GM18907 (cell line): ENCODE data around the gene PDE4D.

Experiments used
- ATAC-seq: cut with Tn5 transposase; IDR thresholded peaks from one replicate; pipeline ENCODE4 v1.9.1; 2021; ENCODE audit warnings: mild to moderate bottlenecking, moderate library complexity; ENCODE audit not compliant: unreplicated experiment

PDE4D gene

DNA sequence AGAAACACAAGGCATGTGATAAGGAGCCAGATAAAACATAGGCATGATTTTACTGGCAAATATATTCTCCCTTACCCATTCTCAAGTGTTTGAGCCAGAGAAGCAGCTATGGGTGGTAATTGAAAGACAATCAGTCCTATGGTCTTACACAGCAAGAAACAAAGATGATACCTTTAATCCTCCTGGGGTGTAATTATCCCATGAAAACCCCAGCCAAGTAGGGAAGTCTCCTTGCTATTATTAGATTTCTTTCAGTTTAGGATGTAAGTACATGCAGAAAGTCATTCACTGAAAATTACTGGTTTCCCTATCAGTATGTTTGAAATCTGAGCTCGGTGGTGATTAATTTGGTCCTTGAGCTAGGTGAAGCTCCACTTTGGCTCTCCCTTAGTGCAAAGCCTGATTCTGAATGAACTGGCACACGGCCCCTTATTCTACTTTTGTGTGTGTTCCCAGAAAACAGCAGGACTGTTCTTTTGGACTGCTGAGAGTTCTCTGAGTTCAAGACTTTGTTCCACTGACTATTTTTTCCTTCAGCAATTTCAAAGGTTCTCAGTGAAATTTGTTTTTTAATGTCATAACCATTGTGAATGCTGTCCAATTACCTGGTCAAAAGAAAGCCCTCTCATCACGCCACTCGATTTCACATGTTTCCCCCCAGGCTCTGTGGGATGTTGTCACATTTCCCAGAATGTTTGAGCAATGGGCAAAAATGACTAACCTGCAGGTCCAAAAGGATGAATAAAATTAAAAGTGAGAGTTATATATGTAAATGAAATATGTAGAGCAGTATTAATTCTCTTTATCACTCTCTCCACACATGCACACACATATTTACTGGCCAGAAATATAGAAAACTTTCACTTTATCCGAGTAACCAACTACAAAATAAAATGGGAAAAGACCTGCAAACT lies 967.6 kb downstream of the PDE4D start:
- no peak for ATAC-seq

DNA sequence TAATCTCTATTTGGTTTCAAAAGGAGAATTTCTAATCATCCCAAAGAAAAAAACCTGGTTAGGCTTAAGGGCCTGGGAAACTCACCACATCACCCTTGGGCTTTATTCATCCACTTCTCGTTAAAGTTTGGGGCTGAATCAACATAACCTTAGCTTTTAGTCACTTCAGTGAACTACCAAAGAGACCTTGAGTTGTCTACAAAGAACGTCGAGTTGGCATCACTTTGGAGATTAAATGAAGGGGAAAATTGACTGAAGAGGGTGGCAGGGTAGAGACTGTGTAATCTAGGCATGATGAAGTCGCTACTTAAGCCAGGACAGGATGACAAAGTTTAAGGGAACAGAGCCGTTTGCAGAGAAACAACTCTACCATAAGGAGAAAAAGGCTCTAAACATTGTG lies 969.2 kb downstream of the PDE4D start:
- no peak for ATAC-seq

DNA sequence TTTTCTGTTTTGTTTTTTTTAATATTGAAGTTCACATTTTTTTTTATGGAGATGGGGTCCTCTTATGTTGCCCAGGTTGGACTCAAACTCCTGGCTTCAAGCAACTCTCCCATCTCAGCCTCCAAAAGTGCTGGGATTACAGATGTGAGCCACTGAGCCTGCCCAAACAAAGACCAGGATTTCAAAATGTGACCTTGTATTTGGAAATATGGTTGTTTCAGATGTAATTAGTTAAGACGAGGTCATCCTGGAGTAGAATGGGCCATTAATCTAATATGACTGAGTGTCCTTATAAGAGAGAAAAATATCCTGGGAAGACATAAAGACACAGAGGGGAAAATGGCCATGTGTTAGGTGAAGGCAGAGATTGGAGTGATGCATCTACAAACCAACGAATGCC lies 970.2 kb downstream of the PDE4D start:
- ATAC-seq = no peak

DNA sequence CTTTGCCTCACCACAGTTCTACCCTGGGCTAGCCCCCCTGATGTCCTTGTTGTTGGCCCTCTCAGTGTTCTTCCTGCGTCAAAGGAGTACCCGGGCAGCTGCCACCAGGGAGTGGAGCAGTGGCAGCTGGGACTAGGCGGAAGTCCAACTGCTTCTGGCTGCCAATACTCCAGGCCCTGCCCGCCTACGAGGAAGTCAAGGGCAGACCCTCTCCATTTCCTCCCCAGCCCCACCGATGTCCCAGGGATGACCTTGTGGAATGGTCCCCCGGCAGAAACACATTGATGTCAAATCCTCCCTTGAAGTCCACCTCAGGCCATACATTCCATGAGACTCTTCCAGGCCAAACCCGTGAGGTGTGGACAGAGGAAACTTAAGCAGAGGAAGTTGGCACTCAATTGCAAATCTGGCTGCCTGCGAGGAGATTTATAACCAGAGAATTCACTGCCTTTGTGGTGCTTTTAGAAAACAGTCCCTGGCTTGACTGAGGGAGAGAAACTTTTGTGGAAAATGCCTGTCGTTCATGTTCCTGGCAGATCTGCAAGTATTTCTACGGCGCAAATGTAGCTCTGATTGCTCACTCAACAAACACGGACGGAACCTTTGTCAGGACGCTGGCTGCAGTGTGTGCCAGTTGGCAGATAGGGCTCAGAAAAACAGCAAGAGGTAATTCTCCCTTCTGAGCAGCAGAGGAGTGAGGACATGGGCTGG lies 970.9 kb downstream of the PDE4D start:
- no peak for ATAC-seq

DNA sequence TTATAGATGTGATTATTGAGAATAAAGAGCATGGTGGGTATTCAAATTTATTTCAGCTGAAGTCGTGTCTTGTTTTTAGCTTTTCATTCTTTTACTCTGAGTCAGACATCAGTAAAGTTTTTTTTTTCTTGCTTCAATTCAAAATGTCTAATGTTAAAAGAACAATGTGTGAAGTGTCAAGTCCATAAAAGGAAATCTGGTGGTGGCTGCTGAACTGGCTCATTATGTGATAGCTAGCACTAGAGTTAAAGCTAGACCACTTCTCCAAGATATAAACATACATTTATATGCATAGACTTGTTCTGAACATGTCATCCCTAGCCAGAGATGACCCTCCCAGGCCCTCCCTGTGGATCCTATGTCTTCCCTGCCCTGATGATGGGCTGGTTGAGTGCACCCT lies 972.4 kb downstream of the PDE4D start:
- no peak for ATAC-seq

- no peak for ATAC-seq
These were observed 973.7 kb downstream of the PDE4D start for GRCh38 chr5:58919833-58920232.
